Fibroblast of pulmonary artery (primary cell): ENCODE data around the gene ANKRD33.

Experiments used
- DNase-seq: peaks from one replicate; pipeline ENCODE4 v3.0.0-alpha.2; 2010; ENCODE audit warnings: low read depth
- H3K4me3 ChIP-seq: replicated peaks from 2 replicates; pipeline ENCODE4 v1.5.1; 2011; ENCODE audit warnings: low read depth, mild to moderate bottlenecking, control low read depth, low read length, moderate library complexity
- CTCF ChIP-seq: IDR thresholded peaks from 2 replicates; pipeline ENCODE4 v1.5.1; 2011; ENCODE audit warnings: mild to moderate bottlenecking, control low read depth, low read length, inconsistent platforms; ENCODE audit errors: missing control alignments

Gene ANKRD33

GRCh38 chr12:51845482-51845881 lies 42.4 kb upstream of the ANKRD33 start:
- no peak for TF ChIP-seq CTCF
- DNase-seq: no peak
- H3K4me3 ChIP-seq: no peak overlapping the region

GRCh38 chr12:51846271-51846691 lies 41.6 kb upstream of the ANKRD33 start:
- TF ChIP-seq CTCF: no peak
- no peak overlapping the region for H3K4me3 ChIP-seq
- no peak for DNase-seq

- no peak for DNase-seq
- peak overlapping the region; percentile 45 for H3K4me3 ChIP-seq
- no peak for TF ChIP-seq CTCF
These were observed 40.8 kb upstream of the ANKRD33 start for GRCh38 chr12:51846911-51847642.

GRCh38 chr12:51847643-51848325 lies 40.1 kb upstream of the ANKRD33 start:
- no peak for TF ChIP-seq CTCF
- peak overlapping the region; percentile 24 for H3K4me3 ChIP-seq
- DNase-seq: no peak

GRCh38 chr12:51848326-51848727 lies 39.6 kb upstream of the ANKRD33 start, which contains the start of gene FIGNL2:
Gene FIGNL2, minus strand, starts transcription at chr12:51848718. Its CDS starts 26,305 bp downstream, at chr12:51822413.
- peak within 1 kb of the TSS; percentile 24 for H3K4me3 ChIP-seq
- no peak for DNase-seq
- TF ChIP-seq CTCF: no peak

GRCh38 chr12:51848841-51849735 lies 38.8 kb upstream of the ANKRD33 start:
- no peak for TF ChIP-seq CTCF
- no peak overlapping the region for H3K4me3 ChIP-seq
- DNase-seq: no peak
